IPS-15b (cell line): ENCODE measurements around the gene OPRM1.
"Not testable (repeated sequence)": the region's sequence is repeated elsewhere in the genome, so short reads cannot be mapped to it uniquely, and the experiment has no call there.

Experiments used
- H3K27me3 ChIP-seq: one replicate; pipeline ENCODE4 v1.6.1; 2013; ENCODE audit warnings: low read length; ENCODE audit not compliant: control insufficient read depth, insufficient read depth
- H3K36me3 ChIP-seq: one replicate; pipeline ENCODE4 v1.6.1; 2013; ENCODE audit warnings: low read length; ENCODE audit not compliant: control insufficient read depth, insufficient read depth
- H3K4me1 ChIP-seq: one replicate; pipeline ENCODE4 v1.6.1; 2013; ENCODE audit warnings: mild to moderate bottlenecking, low read length; ENCODE audit not compliant: control insufficient read depth, insufficient read depth
- H3K4me3 ChIP-seq: one replicate; pipeline ENCODE4 v1.5.1; 2013; ENCODE audit warnings: low read depth, low read length
- H3K9ac ChIP-seq: one replicate; pipeline ENCODE4 v1.6.1; 2013; ENCODE audit warnings: low read depth, mild to moderate bottlenecking, low read length
- H3K9me3 ChIP-seq: one replicate; pipeline ENCODE4 v1.6.1; 2013; ENCODE audit warnings: mild to moderate bottlenecking, low read length; ENCODE audit not compliant: control insufficient read depth, insufficient read depth

The OPRM1 gene

GRCh38 chr6:154187203-154187602, 148.2 kb downstream of the OPRM1 start:
- Histone ChIP-seq H3K36me3 (no peaks in the 10 kb centered on the region), H3K4me1 (no peaks in the 10 kb centered on the region)

GRCh38 chr6:154187714-154188113, 148.7 kb downstream of the OPRM1 start:
- Histone ChIP-seq H3K36me3 (no peaks in the 10 kb centered on the region), H3K9me3 (no peaks in the 10 kb centered on the region), H3K9ac (no peak overlapping the region), H3K4me3 (no peak overlapping the region), H3K4me1 (no peaks in the 10 kb centered on the region), H3K27me3 (no peaks in the 10 kb centered on the region)

More at GRCh38 chr6:154187203-154187602, 148.2 kb downstream of the OPRM1 start:
- Histone ChIP-seq H3K4me3 (no peak overlapping the region), H3K9ac (no peak overlapping the region), H3K9me3 (no peaks in the 10 kb centered on the region), H3K27me3 (no peaks in the 10 kb centered on the region)

- Histone ChIP-seq H3K4me1 (no peaks in the 10 kb centered on the region), H3K27me3 (no peaks in the 10 kb centered on the region), H3K4me3 (no peak overlapping the region), H3K9ac (no peak overlapping the region), H3K9me3 (no peaks in the 10 kb centered on the region), H3K36me3 (no peaks in the 10 kb centered on the region)
Measured at GRCh38 chr6:154196333-154196885, 157.4 kb downstream of the OPRM1 start.

- Histone ChIP-seq H3K27me3 (no peaks in the 10 kb centered on the region), H3K9me3 (no peaks in the 10 kb centered on the region), H3K4me3 (no peak overlapping the region), H3K36me3 (no peaks in the 10 kb centered on the region), H3K4me1 (no peaks in the 10 kb centered on the region), H3K9ac (no peak overlapping the region)
Measured at GRCh38 chr6:154197196-154197860, 158.3 kb downstream of the OPRM1 start.

- H3K4me3 ChIP-seq, H3K27me3 ChIP-seq, H3K36me3 ChIP-seq, H3K9ac ChIP-seq, H3K9me3 ChIP-seq, H3K4me1 ChIP-seq: not testable (repeated sequence)
Measured at GRCh38 chr6:154201688-154202087, 162.6 kb downstream of the OPRM1 start.

DNA sequence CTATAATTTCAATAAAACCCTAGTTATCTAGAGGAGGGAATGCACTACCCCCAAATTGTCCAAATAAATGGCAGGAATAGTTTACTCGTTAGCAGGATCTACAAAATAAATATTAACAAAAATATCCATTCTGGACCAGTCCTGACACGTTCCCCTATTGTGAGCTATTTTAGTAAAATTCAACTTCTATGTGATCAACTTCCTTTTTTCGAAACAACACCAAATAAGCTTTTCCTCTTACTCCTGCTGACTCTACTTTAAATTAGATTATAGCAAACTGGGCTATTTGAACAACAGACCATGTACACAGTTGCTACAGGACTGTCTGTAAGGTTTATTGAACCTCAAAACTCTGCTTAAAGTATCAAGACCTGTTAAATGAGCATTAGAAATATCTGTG, 163.3 kb downstream of the OPRM1 start:
- Histone ChIP-seq H3K9me3 (no peaks in the 10 kb centered on the region), H3K27me3 (no peaks in the 10 kb centered on the region), H3K36me3 (no peaks in the 10 kb centered on the region), H3K4me3 (no peak overlapping the region), H3K4me1 (no peaks in the 10 kb centered on the region), H3K9ac (no peak overlapping the region)

DNA sequence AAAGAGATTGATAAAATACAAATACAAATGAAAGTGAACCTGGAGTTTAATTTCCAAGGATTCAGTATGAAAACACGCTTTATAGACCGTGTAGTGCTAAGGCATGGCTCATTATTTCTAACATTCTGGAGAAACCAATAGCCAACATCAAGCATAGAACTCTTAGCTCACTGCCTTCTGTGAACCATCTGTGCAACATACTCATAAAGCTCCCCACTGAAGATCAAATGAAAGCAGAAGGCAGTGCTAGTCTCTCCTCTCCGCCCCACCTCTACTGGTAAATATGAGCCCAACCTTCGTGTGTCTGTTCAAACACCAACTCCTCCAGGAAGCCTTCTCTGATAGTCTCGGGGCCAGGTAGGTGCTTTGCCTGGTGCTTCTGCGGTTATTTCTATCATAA, 163.9 kb downstream of the OPRM1 start:
- Histone ChIP-seq H3K9me3 (no peaks in the 10 kb centered on the region), H3K36me3 (no peaks in the 10 kb centered on the region), H3K4me3 (no peak overlapping the region), H3K4me1 (no peaks in the 10 kb centered on the region), H3K27me3 (no peaks in the 10 kb centered on the region), H3K9ac (no peak overlapping the region)

- no peaks in the 10 kb centered on the region for H3K27me3 ChIP-seq
- no peaks in the 10 kb centered on the region for H3K36me3 ChIP-seq
- H3K4me3 ChIP-seq = no peak overlapping the region
- H3K9me3 ChIP-seq = no peaks in the 10 kb centered on the region
- H3K4me1 ChIP-seq = no peaks in the 10 kb centered on the region
- no peak overlapping the region for H3K9ac ChIP-seq
Measured at GRCh38 chr6:154206141-154206540, 167.1 kb downstream of the OPRM1 start.

GRCh38 chr6:154206996-154207395, 168.0 kb downstream of the OPRM1 start:
- Histone ChIP-seq H3K4me1 (no peaks in the 10 kb centered on the region), H3K9ac (no peak overlapping the region), H3K4me3 (no peak overlapping the region), H3K9me3 (no peaks in the 10 kb centered on the region), H3K36me3 (no peaks in the 10 kb centered on the region), H3K27me3 (no peaks in the 10 kb centered on the region)

GRCh38 chr6:154209555-154209954, 170.5 kb downstream of the OPRM1 start:
- H3K27me3 ChIP-seq = no peaks in the 10 kb centered on the region
- H3K9ac ChIP-seq = no peak overlapping the region
- H3K36me3 ChIP-seq = no peaks in the 10 kb centered on the region
- no peaks in the 10 kb centered on the region for H3K9me3 ChIP-seq
- no peaks in the 10 kb centered on the region for H3K4me1 ChIP-seq
- no peak overlapping the region for H3K4me3 ChIP-seq

DNA sequence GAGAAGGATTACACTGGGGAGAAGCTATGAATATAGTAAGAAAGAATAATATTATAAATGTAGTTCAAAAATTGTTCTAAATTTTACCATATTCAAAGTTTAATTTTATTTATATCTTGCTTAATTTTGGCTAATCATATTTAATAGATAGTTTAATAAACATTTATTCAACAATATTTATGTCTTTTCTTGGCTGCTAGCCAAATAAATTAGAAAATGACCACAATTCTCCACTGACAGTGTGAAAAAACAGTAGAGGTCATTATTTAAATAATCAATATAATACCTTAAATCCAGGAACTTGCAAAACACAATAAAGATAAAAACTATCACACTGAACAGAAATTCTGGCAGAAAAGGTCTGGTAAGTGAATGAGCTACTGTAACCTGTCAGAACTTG, 171.6 kb downstream of the OPRM1 start:
- Histone ChIP-seq H3K9me3 (no peaks in the 10 kb centered on the region), H3K4me3 (no peak overlapping the region), H3K36me3 (no peaks in the 10 kb centered on the region), H3K27me3 (no peaks in the 10 kb centered on the region), H3K4me1 (no peaks in the 10 kb centered on the region), H3K9ac (no peak overlapping the region)

GRCh38 chr6:154213782-154214181, 174.7 kb downstream of the OPRM1 start:
- H3K9ac ChIP-seq = no peak overlapping the region
- H3K36me3 ChIP-seq = no peaks in the 10 kb centered on the region
- no peaks in the 10 kb centered on the region for H3K4me1 ChIP-seq
- H3K4me3 ChIP-seq = no peak overlapping the region
- H3K27me3 ChIP-seq = no peaks in the 10 kb centered on the region
- no peaks in the 10 kb centered on the region for H3K9me3 ChIP-seq
